ENCODE results near the gene ACSS2. TPM values are rescaled to one million over a fixed set of nuclear protein-coding genes. Genes with fewer than 3 reads are reported as not detected.

ACSS2 gene
- total RNA-seq, 3 donors from 2014 or later: 191 to 479 (median 302) TPM

DNA sequence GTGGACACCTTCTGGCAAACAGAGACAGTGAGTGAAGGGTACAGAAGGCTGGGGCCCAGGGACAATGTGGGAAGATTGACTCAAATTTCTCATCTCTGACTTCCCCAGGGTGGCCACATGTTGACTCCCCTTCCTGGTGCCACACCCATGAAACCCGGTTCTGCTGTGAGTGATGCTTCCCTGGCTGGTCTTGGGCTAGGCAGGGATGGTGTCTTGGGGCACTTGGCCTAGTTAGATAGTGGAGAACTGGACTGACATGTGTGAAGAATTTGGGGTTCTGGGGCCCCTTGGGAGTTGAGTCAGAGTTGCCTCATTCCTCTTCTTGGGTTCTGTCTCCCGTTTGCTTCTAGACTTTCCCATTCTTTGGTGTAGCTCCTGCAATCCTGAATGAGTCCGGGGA is 45.0 kb downstream of the ACSS2 start:
- Histone ChIP-seq H3K4me3 (no peak overlapping the region), H3K9me3 (no peaks in the 10 kb centered on the region), H3K4me1 (ENCODE audit: low read depth) (peaks cover 9% of the 10 kb centered on the region), H3K36me3 (ENCODE audit: low read depth) (peaks cover 12% of the 10 kb centered on the region)
- TF ChIP-seq, protein P1, sequence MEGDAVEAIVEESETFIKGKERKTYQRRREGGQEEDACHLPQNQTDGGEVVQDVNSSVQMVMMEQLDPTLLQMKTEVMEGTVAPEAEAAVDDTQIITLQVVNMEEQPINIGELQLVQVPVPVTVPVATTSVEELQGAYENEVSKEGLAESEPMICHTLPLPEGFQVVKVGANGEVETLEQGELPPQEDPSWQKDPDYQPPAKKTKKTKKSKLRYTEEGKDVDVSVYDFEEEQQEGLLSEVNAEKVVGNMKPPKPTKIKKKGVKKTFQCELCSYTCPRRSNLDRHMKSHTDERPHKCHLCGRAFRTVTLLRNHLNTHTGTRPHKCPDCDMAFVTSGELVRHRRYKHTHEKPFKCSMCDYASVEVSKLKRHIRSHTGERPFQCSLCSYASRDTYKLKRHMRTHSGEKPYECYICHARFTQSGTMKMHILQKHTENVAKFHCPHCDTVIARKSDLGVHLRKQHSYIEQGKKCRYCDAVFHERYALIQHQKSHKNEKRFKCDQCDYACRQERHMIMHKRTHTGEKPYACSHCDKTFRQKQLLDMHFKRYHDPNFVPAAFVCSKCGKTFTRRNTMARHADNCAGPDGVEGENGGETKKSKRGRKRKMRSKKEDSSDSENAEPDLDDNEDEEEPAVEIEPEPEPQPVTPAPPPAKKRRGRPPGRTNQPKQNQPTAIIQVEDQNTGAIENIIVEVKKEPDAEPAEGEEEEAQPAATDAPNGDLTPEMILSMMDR (IDR thresholded peaks at IDR 0.05): no peak
- no peak for ATAC-seq
- no peak for DNase-seq
- intact Hi-C loops (cut with DNase I, micrococcal nuclease): no loop called here

DNA sequence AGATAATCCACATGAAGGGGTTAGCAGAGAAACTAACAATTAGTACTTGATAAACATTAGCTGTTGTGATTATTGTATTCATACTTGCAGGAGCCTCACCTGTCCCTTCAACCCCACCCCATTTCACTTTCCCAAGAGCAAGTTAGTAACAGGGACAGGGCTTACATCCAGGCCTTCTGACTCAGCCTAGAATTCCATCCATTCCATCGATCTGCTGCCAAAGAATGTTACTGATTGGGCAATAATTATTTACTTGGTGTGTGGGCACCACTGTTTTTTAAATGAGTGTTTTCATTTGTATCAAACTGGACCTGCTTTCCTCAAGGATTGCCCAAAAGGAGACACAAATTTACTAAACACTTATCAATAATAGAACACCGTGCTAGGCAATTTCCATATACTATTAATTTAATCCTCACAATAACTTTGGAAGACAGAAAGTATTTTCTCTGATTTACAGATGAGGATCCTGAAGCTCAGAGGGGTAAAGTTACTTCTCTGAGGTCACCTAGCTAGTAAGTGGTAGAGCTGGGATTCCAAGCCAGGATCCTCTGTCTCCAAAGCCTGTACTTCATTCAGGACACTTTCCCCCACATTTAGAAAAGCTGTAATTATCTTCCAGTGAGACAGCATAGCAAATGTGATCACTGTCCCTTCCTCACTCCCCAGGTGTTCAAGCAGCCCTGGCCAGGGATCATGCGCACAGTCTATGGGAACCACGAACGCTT is 46.4 kb downstream of the ACSS2 start:
- Histone ChIP-seq H3K36me3 (ENCODE audit: low read depth) (peaks cover 12% of the 10 kb centered on the region), H3K9me3 (no peaks in the 10 kb centered on the region), H3K4me1 (ENCODE audit: low read depth) (peaks cover 4% of the 10 kb centered on the region), H3K4me3 (no peak overlapping the region)
- DNase-seq (no peak), ATAC-seq (no peak)
- intact Hi-C loops (cut with DNase I, micrococcal nuclease): no loop called here
- TF ChIP-seq, protein P1 (IDR thresholded peaks at IDR 0.05): no peak

DNA sequence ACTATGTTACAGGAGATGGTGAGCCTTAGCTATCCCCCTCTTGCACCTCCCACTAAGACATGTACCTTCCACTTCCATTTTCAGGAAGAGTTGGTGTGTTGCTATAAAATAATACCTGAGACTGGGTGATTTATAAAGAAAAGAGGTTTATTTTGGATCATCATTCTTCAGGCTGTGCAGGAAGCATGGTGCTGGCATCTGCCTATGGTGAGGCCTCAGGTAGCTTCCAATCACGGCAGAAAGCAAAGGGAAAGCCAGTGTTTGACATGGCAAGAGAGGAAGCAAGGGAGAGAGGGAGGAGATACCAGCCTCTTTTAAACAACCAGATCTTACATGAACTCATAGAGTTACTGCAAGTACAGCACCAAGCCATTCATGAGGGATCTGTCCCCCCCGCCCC is 47.0 kb downstream of the ACSS2 start:
- TF ChIP-seq, protein P1 (IDR thresholded peaks at IDR 0.05): no peak
- Histone ChIP-seq H3K4me3 (no peak overlapping the region), H3K36me3 (ENCODE audit: low read depth) (peaks cover 12% of the 10 kb centered on the region), H3K9me3 (no peaks in the 10 kb centered on the region), H3K4me1 (ENCODE audit: low read depth) (no peaks in the 10 kb centered on the region)
- ATAC-seq (no peak), DNase-seq (no peak)
- intact Hi-C loops (cut with DNase I, micrococcal nuclease): no loop called here

DNA sequence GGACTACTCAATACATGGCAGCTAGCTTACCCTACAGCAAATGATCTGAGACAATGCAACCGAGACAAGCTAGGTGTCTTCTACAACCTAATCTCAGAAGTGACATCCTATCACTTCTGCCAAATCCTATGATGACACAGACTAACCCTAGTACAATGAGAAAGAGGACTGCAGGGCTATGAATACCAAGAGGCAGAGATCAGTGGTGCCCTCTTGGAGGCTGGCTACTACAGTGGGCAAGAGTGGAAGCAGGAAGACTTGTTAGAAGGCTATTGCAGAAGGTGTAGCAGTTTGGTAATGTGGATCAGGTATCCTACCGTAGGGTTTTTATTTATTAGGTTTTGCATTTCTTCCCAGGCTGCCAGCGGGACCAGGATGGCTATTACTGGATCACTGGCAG is 48.9 kb downstream of the ACSS2 start:
- Histone ChIP-seq H3K4me3 (no peak overlapping the region), H3K9me3 (no peaks in the 10 kb centered on the region), H3K4me1 (ENCODE audit: low read depth) (no peaks in the 10 kb centered on the region), H3K36me3 (ENCODE audit: low read depth) (peaks cover 12% of the 10 kb centered on the region)
- DNase-seq: no peak
- intact Hi-C loops (cut with DNase I, micrococcal nuclease): no loop called here
- TF ChIP-seq, protein P1 (IDR thresholded peaks at IDR 0.05): no peak
- no peak for ATAC-seq

DNA sequence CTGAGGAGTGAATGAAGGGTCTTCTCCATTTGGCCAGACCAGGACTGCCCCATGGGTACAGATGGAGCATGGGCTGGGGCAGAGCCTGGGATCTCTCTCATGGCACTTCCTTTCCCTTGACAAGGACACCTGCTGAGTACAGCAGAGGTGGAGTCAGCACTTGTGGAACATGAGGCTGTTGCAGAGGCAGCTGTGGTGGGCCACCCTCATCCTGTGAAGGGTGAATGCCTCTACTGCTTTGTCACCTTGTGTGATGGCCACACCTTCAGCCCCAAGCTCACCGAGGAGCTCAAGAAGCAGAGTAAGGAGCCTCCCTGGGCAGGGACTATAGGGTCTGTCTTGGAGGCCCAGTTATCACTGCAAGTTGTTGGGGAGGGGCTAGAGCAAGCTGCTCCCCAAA is 49.6 kb downstream of the ACSS2 start:
- DNase-seq (no peak), ATAC-seq (no peak)
- no peaks in the 10 kb centered on the region for H3K4me1 ChIP-seq (ENCODE audit: low read depth)
- TF ChIP-seq, protein P1 (IDR thresholded peaks at IDR 0.05): no peak
- H3K36me3 ChIP-seq (ENCODE audit: low read depth): peaks cover 12% of the 10 kb centered on the region
- intact Hi-C loops (cut with DNase I, micrococcal nuclease): no loop called here
- H3K9me3 ChIP-seq: no peaks in the 10 kb centered on the region
- H3K4me3 ChIP-seq: no peak overlapping the region

All from mucosa of descending colon (tissue), 3 donors.